ENCODE measurements around the gene SRBD1.
A peak's percentile ranks its signal among the peaks of the same experiment; 100 is the strongest.

The SRBD1 gene

DNA sequence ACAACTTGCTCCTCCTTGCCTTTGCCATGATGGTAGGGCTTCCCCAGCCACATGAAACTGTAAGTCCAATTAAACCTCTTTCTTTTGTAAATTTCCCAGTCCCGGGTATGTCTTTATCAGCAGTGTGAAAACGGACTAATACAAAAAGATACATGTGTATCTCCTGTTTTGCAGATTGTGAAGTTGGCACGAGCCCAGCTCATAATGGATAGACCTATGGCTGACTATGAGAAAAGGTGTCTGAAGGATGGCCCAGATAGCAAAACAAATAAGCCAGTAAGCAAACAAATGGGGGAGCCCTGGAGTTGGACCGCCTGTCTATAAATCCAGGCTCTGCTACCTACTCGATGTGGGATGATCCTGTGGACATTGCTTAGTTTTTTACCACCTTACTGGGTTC, 24.9 kb upstream of the SRBD1 start:
- no peak for DNase-seq (ENCODE audit: low spot score)

- no peak for DNase-seq (ENCODE audit: low spot score)
Measured at GRCh38 chr2:45634223-45634622, 23.2 kb upstream of the SRBD1 start.

GRCh38 chr2:45631955-45632354, 20.9 kb upstream of the SRBD1 start:
- DNase-seq (ENCODE audit: low spot score): no peak

DNA sequence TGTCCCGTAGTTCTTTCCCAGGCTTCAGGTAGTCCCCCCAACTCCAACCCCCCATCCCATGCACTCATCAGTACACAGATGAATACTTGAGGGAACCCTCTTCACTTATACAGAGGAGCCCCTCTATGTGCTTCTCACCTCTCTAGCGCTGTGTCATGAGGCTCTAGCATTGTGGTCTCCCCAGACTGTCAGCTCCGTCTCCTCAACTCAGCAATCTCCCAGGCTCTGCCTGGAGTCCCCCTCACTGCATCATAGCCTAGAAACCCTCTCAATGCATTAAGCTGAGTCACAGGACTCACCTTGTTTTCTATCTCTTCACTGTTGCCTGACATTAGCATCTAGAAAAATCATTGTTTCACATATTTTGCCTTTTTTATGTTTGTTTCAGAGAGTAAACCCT, 20.3 kb upstream of the SRBD1 start:
- no peak for DNase-seq (ENCODE audit: low spot score)

DNA sequence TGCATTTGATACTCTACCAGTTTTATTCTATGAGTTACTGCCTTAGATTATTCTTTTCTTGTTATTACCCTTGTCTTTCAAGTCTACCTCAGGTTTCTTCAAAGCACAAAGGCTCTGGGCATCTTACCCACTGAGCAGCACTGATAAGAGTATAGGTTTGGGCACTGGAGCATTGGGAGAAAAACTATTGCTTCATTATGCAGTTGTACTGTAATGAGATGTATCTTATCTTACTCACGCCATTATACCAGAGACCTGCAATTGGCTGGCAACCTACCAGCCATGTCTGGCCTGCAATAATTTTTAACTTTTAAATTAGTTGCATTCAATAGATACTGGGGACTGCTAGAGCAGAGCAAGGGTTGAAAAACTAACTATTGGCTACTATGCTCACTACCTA, 18.9 kb upstream of the SRBD1 start:
- no peak for DNase-seq (ENCODE audit: low spot score)

- DNase-seq (ENCODE audit: low spot score): peak; percentile 64
Measured at GRCh38 chr2:45627911-45628310, 16.8 kb upstream of the SRBD1 start.

GRCh38 chr2:45626387-45627221, 15.5 kb upstream of the SRBD1 start:
- no peak for DNase-seq (ENCODE audit: low spot score)

DNA sequence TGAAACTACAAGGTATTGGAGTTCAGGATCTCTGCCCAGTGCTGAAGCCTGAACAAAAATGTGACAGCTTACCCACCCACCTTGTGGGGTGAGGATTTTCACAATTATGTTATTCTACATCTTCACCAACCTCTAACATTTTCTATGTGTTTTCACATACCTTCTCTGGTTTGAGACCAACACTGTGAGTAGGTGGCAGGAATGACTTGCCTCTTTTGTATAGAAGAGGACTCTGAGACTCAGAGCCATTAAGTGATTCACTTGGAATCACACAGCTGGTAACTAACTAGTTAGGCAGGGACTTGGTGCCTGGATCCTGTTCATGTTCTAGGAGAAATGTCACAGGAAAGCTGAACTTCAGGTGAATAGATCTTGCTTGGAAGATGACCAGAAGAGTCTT, 14.8 kb upstream of the SRBD1 start:
- DNase-seq (ENCODE audit: low spot score): no peak

DNA sequence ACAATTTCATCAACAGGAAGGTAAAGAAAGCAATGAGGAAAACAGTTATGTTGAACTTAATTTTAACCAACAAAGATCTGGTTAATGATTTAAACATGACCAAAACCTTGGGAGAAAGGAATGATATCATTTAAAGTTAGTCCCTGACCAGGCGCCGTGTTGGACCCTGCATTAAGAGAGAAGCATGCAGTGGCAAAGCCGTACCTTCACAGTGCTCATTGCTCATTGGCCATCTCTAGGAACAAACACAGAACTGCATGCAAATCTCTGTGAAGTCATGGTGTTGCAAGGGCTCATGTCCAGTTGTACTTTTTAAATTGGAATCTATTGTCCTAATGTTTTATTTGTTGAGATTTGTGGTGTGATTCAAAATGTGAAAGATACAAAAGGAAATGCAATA, 12.0 kb upstream of the SRBD1 start:
- DNase-seq (ENCODE audit: low spot score): no peak

GRCh38 chr2:45622336-45623075, 11.4 kb upstream of the SRBD1 start:
- no peak for DNase-seq (ENCODE audit: low spot score)

- no peak for DNase-seq (ENCODE audit: low spot score)
Measured at GRCh38 chr2:45617496-45617895, 6.4 kb upstream of the SRBD1 start.

- no peak for DNase-seq (ENCODE audit: low spot score)
Measured at GRCh38 chr2:45616658-45617411, 5.8 kb upstream of the SRBD1 start.

DNA sequence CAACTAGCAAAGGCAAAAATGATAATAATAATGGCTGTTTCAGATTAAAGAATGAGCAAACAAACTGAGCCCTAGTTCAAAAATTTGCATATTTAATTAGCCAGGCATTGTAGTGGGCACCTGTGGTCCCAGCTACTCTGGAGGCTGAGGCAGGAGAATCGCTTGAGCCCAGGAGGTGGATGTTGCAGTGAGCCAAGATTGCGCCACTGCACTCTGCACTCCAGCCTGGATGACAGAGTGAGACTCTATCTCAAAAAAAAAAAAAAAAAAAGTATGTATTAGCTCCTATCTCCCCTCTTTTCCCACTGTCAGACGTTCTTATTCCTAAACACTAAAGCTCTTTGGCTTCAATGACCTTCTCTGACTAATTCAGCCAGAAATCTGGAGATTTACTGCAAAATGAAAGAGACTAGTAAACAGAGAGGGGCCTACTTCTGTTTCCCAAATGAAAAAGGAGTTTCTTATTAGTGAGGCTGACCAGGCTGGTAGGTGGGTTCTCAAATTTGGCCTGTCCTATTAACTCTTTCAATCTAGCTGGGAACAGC, 3.9 kb upstream of the SRBD1 start:
- DNase-seq (ENCODE audit: low spot score): no peak

GRCh38 chr2:45614330-45614729, 3.3 kb upstream of the SRBD1 start:
- no peak for DNase-seq (ENCODE audit: low spot score)

- DNase-seq (ENCODE audit: low spot score): no peak
Measured at GRCh38 chr2:45612731-45613130, 1.7 kb upstream of the SRBD1 start.

GRCh38 chr2:45612285-45612684, 1.2 kb upstream of the SRBD1 start:
- no peak for DNase-seq (ENCODE audit: low spot score)

DNA sequence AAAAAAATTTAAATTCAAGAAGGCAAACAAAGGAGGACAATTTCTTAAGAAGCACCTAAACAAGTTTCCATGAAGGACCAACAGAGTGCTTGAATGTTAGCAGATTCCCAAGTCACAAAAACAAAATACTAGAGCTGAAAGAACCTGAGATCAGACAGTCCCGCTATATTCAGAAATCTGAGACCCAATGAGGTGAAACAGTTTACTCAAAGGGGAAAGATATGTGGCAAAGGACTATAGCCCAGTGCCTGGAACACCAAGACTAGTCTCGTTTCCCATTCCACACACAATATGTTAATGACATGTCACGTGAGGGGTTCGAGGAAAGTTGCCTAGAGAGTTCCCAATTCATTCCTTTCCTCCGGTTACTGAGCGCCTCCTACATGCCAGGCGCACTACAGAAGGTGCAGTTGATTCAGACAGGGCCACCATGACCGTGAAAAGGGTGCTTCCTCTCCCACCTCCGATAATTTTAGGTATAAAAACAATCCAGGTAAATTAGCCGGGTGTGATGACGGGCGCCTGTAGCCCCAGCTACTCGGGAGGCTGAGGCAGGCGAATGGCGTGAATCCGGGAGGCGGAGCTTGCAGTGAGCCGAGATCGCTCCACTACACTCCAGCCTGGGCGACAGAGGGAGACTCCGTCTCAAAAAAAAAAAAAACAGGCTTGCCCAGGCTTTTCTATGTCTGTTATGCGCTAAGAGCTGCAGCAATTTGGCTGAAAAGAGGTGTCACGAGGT, 617 bp downstream of the SRBD1 start:
- DNase-seq (ENCODE audit: low spot score): peak; percentile 65

DNA sequence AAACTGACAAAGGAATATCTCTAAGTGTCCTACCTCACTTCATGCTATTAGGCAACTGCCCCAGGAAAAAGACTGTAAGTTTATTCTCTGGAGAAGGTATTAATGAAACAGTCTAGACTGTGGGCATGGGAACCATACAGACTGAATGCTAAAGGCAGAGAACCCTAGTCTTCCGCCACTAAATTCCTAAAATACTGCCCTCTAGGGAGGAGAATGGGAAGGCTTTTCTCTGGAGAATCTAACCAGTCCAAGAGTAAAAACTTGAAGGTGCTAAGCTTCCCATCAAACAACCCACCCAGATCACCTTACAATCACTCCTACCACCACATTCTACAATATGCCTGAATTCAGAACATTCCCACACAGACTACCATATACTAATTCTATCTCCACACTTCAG, 3.4 kb downstream of the SRBD1 start:
- peak; percentile 15 for DNase-seq (ENCODE audit: low spot score)

- no peak for DNase-seq (ENCODE audit: low spot score)
Measured at GRCh38 chr2:45606796-45607195, 4.3 kb downstream of the SRBD1 start.

- no peak for DNase-seq (ENCODE audit: low spot score)
Measured at GRCh38 chr2:45605116-45605515, 6.0 kb downstream of the SRBD1 start.

- no peak for DNase-seq (ENCODE audit: low spot score)
Measured at GRCh38 chr2:45602624-45603023, 8.4 kb downstream of the SRBD1 start.

DNA sequence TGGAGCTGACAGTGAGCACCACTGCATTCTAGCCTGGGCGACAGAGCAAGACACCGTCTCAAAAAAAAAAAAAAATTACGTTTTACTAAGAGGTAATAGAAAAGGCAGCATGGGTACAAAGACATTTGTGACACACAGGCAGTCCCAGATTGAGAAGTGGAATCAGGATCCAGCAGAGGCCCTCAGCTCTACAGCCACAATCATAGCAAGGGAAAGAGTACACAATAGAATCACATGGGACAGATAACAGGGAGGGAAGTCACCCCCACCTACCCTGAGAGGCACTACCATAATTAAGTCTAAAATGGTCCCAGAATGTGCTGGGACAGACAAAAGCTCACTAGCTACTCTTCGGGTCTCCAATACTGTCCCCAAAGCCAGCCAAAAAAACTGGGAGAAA, 12.5 kb downstream of the SRBD1 start:
- DNase-seq (ENCODE audit: low spot score): no peak

All from AG20443 (cell line).